Activated naive CD4-positive, alpha-beta T cell treated with anti-CD3 and anti-CD28 coated beads, Interleukin-2, amount 10 ng/mL, durations not matched to agents 7 days and 5 days (primary cell): ENCODE measurements around the gene SKI.

Experiments used
- CTCF ChIA-PET: fragments of 350-600 bp; sonication (Branson Sonifier 250); formaldehyde crosslinking; loops from one replicate; lab custom pipeline; 2021; ENCODE audit warnings: antibody characterized with exemption; lab: Charles Lee
- DNase-seq: peaks from one replicate; pipeline ENCODE4 v3.0.0-alpha.2; 2020
- H3K27ac Mint-ChIP-seq: one replicate; pipeline ENCODE4 v1.8.0; 2021; ENCODE audit warnings: mild to moderate bottlenecking, moderate library complexity, mixed read lengths
- H3K27me3 Mint-ChIP-seq: one replicate; pipeline ENCODE4 v1.8.0; 2021; ENCODE audit warnings: mild to moderate bottlenecking, mixed read lengths
- H3K36me3 Mint-ChIP-seq: one replicate; pipeline ENCODE4 v1.8.0; 2021; ENCODE audit warnings: mixed read lengths
- H3K4me1 Mint-ChIP-seq: one replicate; pipeline ENCODE4 v1.8.0; 2021; ENCODE audit warnings: mixed read lengths
- H3K4me3 Mint-ChIP-seq: one replicate; pipeline ENCODE4 v1.8.0; 2021; ENCODE audit warnings: mild to moderate bottlenecking, moderate library complexity, mixed read lengths
- H3K9me3 Mint-ChIP-seq: one replicate; pipeline ENCODE4 v1.8.0; 2021; ENCODE audit warnings: mixed read lengths

Gene SKI

DNA sequence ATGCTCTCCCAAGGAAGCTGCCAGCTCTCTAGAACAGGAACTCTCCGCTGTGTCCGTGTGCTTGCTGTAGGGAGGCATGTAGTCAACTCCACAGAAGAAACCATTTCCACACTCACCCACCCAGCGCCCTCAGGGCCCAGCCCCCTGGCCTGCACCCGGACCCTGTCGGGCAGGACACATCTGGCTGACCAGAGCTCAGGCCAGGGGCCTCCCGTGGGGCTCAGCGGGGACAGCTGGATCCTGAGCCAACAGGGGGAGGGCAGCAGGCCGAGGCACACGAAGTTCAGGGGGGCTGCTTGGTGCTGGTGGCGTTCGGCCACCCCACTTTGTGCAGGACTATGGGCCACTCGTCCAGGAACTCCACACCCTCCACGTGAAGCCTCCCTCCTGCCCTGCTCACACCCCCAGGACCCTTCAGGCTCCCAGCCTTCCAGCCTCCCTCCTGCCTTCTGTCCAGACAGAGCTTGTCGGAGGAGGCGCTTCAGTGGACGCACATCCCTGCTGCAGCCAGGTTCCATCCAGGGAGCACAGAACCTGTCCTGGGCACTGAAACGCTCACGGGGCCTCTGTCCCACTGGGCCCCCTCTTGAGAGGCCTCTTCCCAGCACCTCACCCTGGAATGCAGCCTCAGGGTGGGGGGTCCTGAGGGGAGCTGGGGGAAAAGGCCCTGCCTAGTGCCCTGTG, 18.6 kb upstream of the SKI start:
- H3K9me3 Mint-ChIP-seq, result no peaks in the 10 kb centered on the region
- H3K27me3 Mint-ChIP-seq, result peaks cover 33% of the 10 kb centered on the region
- no peaks in the 10 kb centered on the region for H3K36me3 Mint-ChIP-seq
- H3K4me3 Mint-ChIP-seq, result no peak overlapping the region
- no peak overlapping the region for H3K27ac Mint-ChIP-seq
- no peak for DNase-seq
- CTCF ChIA-PET, result interaction anchor here (1.0 to 1.2 kb wide), 2 partner anchors 14 to 173 kb away, joined by 3 to 4 read pairs; no protein-coding TSS in a partner anchor
- H3K4me1 Mint-ChIP-seq, result peaks cover 18% of the 10 kb centered on the region

DNA sequence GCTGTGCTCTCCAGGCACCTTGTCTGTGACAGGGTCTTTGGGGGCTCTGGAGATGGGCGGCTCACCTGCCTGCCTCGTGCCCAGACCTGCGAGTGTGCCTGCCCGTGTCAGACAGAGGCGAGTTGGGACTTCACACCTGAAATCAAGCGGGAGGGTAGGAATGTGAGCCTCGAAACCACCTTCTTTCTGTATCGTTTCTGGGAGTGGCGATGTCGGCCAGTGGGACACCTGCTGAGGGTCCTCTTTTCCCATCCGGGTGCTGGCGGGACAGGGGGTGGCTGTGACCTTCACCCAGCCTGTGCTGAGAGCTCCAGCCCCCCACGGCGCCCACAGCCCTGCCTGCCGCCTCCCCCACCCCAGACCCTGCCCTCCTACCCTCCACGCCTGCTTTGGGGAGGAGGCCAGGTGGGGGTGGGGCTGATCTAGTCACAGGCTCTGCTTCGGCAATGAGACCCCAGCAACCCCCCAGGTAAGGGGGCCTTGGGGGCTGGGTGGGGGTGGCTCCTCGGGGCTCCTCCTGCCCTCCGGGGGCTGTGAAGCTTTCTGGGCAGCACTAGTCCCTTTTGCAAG, 17.9 kb upstream of the SKI start:
- Mint-ChIP-seq H3K36me3 (no peaks in the 10 kb centered on the region), H3K4me3 (no peak overlapping the region), H3K4me1 (peaks cover 18% of the 10 kb centered on the region), H3K9me3 (no peaks in the 10 kb centered on the region), H3K27me3 (peaks cover 33% of the 10 kb centered on the region), H3K27ac (no peak overlapping the region)
- CTCF ChIA-PET, result interaction anchor here (1.0 kb wide), 1 partner anchor 172 kb away, joined by 3 read pairs; no protein-coding TSS in a partner anchor
- no peak for DNase-seq

GRCh38 chr1:2210786-2211185, 17.3 kb upstream of the SKI start:
- CTCF ChIA-PET, result interaction anchor here (1.1 kb wide), 1 partner anchor 105 kb away, joined by 4 read pairs; no protein-coding TSS in a partner anchor
- Mint-ChIP-seq H3K4me3 (no peak overlapping the region), H3K27me3 (peaks cover 36% of the 10 kb centered on the region), H3K36me3 (no peaks in the 10 kb centered on the region), H3K27ac (no peak overlapping the region), H3K9me3 (no peaks in the 10 kb centered on the region), H3K4me1 (peaks cover 17% of the 10 kb centered on the region)
- DNase-seq, result no peak

GRCh38 chr1:2212274-2212531, 15.9 kb upstream of the SKI start:
- DNase-seq, result no peak
- Mint-ChIP-seq H3K9me3 (no peaks in the 10 kb centered on the region), H3K27me3 (peaks cover 36% of the 10 kb centered on the region), H3K4me1 (peaks cover 14% of the 10 kb centered on the region), H3K27ac (no peak overlapping the region), H3K36me3 (no peaks in the 10 kb centered on the region), H3K4me3 (no peak overlapping the region)
- CTCF ChIA-PET, result interaction anchor here (1.3 kb wide), 1 partner anchor 13 kb away, joined by 6 read pairs; no protein-coding TSS in a partner anchor

DNA sequence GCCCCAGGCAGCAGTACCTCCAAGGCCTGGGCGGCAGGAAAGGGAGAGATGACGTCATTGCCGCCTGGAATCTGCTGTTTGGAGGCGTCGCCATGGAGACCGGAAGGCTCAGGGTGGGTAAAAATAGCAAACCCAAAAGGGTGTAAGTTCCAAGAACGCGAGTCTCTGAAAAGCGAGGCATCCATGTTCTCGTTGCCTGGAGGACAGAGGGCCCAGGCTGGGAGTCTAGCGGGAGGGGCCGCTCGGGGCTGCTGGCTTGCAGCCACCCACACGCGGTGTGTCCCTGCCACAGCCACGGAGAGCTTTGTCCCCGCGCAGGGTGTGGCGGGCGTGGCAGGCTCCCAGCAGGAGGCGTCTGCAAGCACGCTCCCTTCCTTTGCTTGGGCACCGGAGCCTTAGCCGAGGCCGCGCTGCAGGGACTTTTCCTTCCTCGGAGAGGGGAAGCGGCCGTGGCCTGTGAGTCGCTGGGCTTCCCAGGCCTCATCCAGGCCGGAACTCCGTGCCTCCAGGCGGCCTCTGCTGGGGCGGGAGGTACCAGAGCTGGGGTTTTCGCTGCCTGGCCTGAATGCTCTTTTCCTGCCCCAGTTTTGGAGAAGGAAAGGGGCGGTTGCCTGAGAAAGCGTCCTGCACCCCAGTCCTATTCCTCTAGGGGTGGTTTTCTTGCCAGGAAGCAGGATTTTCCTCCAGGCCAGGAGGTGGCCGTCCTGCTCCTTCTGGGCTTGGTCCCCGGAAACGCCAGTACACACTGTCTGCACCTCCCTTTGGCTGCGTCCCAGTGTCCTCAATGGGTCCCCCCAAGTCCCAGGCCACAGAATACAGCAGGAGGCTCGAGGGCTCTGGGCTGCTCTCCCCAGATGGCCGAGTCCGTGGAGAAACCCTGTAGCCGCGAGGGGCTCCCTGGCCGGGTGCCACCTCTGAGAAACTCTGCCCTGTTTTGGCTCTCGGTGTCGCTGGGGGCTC, 15.3 kb upstream of the SKI start:
- Mint-ChIP-seq H3K27me3 (peaks cover 36% of the 10 kb centered on the region), H3K4me1 (peaks cover 13% of the 10 kb centered on the region), H3K36me3 (no peaks in the 10 kb centered on the region), H3K9me3 (no peaks in the 10 kb centered on the region), H3K27ac (peak overlapping the region; percentile 72), H3K4me3 (peak overlapping the region; percentile 26)
- CTCF ChIA-PET, result interaction anchor here (1.3 kb wide), 1 partner anchor 12 kb away, joined by 6 read pairs; no protein-coding TSS in a partner anchor
- peak; percentile 79 for DNase-seq

GRCh38 chr1:2213576-2214505, 14.3 kb upstream of the SKI start:
- Mint-ChIP-seq H3K9me3 (peaks cover 4% of the 10 kb centered on the region), H3K27ac (no peak overlapping the region), H3K4me3 (no peak overlapping the region), H3K4me1 (peaks cover 13% of the 10 kb centered on the region), H3K27me3 (peaks cover 41% of the 10 kb centered on the region), H3K36me3 (no peaks in the 10 kb centered on the region)
- no peak for DNase-seq
- CTCF ChIA-PET, result interaction anchor here (1.0 kb wide), 1 partner anchor 166 kb away, joined by 3 read pairs; no protein-coding TSS in a partner anchor

GRCh38 chr1:2214541-2215241, 13.4 kb upstream of the SKI start:
- Mint-ChIP-seq H3K9me3 (peaks cover 9% of the 10 kb centered on the region), H3K4me1 (peaks cover 13% of the 10 kb centered on the region), H3K27ac (no peak overlapping the region), H3K4me3 (no peak overlapping the region), H3K27me3 (peaks cover 39% of the 10 kb centered on the region), H3K36me3 (no peaks in the 10 kb centered on the region)
- DNase-seq, result no peak
- CTCF ChIA-PET, result interaction anchor here (1.0 kb wide), 1 partner anchor 165 kb away, joined by 3 read pairs; no protein-coding TSS in a partner anchor

- no peak for DNase-seq
- no peak overlapping the region for H3K27ac Mint-ChIP-seq
- no peak overlapping the region for H3K4me3 Mint-ChIP-seq
- CTCF ChIA-PET, result no interaction called here
- peaks cover 13% of the 10 kb centered on the region for H3K4me1 Mint-ChIP-seq
- H3K36me3 Mint-ChIP-seq, result no peaks in the 10 kb centered on the region
- peaks cover 9% of the 10 kb centered on the region for H3K9me3 Mint-ChIP-seq
- peaks cover 40% of the 10 kb centered on the region for H3K27me3 Mint-ChIP-seq
Observed at GRCh38 chr1:2215329-2215728, 12.8 kb upstream of the SKI start.

GRCh38 chr1:2215909-2216766, 12.0 kb upstream of the SKI start:
- no peaks in the 10 kb centered on the region for H3K36me3 Mint-ChIP-seq
- H3K4me3 Mint-ChIP-seq, result no peak overlapping the region
- no peak for DNase-seq
- H3K27me3 Mint-ChIP-seq, result peaks cover 48% of the 10 kb centered on the region
- H3K27ac Mint-ChIP-seq, result no peak overlapping the region
- peaks cover 13% of the 10 kb centered on the region for H3K4me1 Mint-ChIP-seq
- H3K9me3 Mint-ChIP-seq, result peaks cover 9% of the 10 kb centered on the region
- CTCF ChIA-PET, result no interaction called here

GRCh38 chr1:2216767-2217058, 11.4 kb upstream of the SKI start:
- Mint-ChIP-seq H3K4me1 (peaks cover 13% of the 10 kb centered on the region), H3K36me3 (no peaks in the 10 kb centered on the region), H3K27ac (no peak overlapping the region), H3K4me3 (no peak overlapping the region), H3K27me3 (peaks cover 52% of the 10 kb centered on the region), H3K9me3 (peaks cover 9% of the 10 kb centered on the region)
- DNase-seq, result no peak
- CTCF ChIA-PET, result no interaction called here

- no peaks in the 10 kb centered on the region for H3K36me3 Mint-ChIP-seq
- CTCF ChIA-PET, result interaction anchor here (0.6 kb wide), 1 partner anchor 168 kb away, joined by 3 read pairs; no protein-coding TSS in a partner anchor
- H3K9me3 Mint-ChIP-seq, result peaks cover 9% of the 10 kb centered on the region
- DNase-seq, result no peak
- H3K4me3 Mint-ChIP-seq, result no peak overlapping the region
- H3K27me3 Mint-ChIP-seq, result peaks cover 80% of the 10 kb centered on the region
- H3K27ac Mint-ChIP-seq, result no peak overlapping the region
- peaks cover 1% of the 10 kb centered on the region for H3K4me1 Mint-ChIP-seq
Observed at GRCh38 chr1:2221271-2221670, 6.8 kb upstream of the SKI start.

- Mint-ChIP-seq H3K27me3 (peaks cover 61% of the 10 kb centered on the region), H3K9me3 (peaks cover 2% of the 10 kb centered on the region), H3K36me3 (peaks cover 3% of the 10 kb centered on the region), H3K27ac (no peak overlapping the region), H3K4me1 (peaks cover 2% of the 10 kb centered on the region), H3K4me3 (no peak overlapping the region)
- no peak for DNase-seq
- CTCF ChIA-PET, result interaction anchor here (1.6 kb wide), 1 partner anchor 12 kb away, joined by 6 read pairs; no protein-coding TSS in a partner anchor
Observed at GRCh38 chr1:2224170-2224584, 3.9 kb upstream of the SKI start.
